BE2C (cell line): ENCODE measurements around the gene RALY.

Source experiments
- DNase-seq: peaks from one replicate; pipeline ENCODE4 v3.0.0-alpha.2; 2020
- H3K27me3 ChIP-seq: fragments of 250-450 bp; sonication (Bioruptor Pico); 2 replicates; pipeline ENCODE4 v1.5.1; 2020; ENCODE audit warnings: mild to moderate bottlenecking
- H3K36me3 ChIP-seq: fragments of 250-450 bp; sonication (Bioruptor Pico); 2 replicates; pipeline ENCODE4 v1.5.1; 2020; ENCODE audit warnings: mild to moderate bottlenecking
- H3K4me1 ChIP-seq: fragments of 250-450 bp; sonication (Bioruptor Pico); 2 replicates; pipeline ENCODE4 v1.5.1; 2020
- H3K4me3 ChIP-seq: 2 replicates; pipeline ENCODE4 v1.5.1; 2011; ENCODE audit warnings: low read depth, low read length
- H3K9me3 ChIP-seq: fragments of 250-450 bp; sonication (Bioruptor Pico); 2 replicates; pipeline ENCODE4 v1.5.1; 2020
- TF ChIP-seq, protein P1 (sequence below): IDR thresholded peaks from 2 replicates; pipeline ENCODE4 v1.5.1; 2012; ENCODE audit warnings: mild to moderate bottlenecking, low read depth, low read length

Gene RALY

GRCh38 chr20:33981964-33982363 is 11.7 kb upstream of the RALY start:
- H3K36me3 ChIP-seq, result no peaks in the 10 kb centered on the region
- TF ChIP-seq, protein P1, sequence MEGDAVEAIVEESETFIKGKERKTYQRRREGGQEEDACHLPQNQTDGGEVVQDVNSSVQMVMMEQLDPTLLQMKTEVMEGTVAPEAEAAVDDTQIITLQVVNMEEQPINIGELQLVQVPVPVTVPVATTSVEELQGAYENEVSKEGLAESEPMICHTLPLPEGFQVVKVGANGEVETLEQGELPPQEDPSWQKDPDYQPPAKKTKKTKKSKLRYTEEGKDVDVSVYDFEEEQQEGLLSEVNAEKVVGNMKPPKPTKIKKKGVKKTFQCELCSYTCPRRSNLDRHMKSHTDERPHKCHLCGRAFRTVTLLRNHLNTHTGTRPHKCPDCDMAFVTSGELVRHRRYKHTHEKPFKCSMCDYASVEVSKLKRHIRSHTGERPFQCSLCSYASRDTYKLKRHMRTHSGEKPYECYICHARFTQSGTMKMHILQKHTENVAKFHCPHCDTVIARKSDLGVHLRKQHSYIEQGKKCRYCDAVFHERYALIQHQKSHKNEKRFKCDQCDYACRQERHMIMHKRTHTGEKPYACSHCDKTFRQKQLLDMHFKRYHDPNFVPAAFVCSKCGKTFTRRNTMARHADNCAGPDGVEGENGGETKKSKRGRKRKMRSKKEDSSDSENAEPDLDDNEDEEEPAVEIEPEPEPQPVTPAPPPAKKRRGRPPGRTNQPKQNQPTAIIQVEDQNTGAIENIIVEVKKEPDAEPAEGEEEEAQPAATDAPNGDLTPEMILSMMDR, result no peak
- no peaks in the 10 kb centered on the region for H3K27me3 ChIP-seq
- H3K9me3 ChIP-seq, result no peaks in the 10 kb centered on the region
- H3K4me3 ChIP-seq, result no peak overlapping the region
- H3K4me1 ChIP-seq, result no peaks in the 10 kb centered on the region
- no peak for DNase-seq

- DNase-seq, result no peak
- Histone ChIP-seq H3K27me3 (no peaks in the 10 kb centered on the region), H3K9me3 (no peaks in the 10 kb centered on the region), H3K4me1 (no peaks in the 10 kb centered on the region), H3K4me3 (no peak overlapping the region), H3K36me3 (no peaks in the 10 kb centered on the region)
- TF ChIP-seq, protein P1, result no peak
Observed at GRCh38 chr20:33983371-33983770, 10.3 kb upstream of the RALY start.

DNA sequence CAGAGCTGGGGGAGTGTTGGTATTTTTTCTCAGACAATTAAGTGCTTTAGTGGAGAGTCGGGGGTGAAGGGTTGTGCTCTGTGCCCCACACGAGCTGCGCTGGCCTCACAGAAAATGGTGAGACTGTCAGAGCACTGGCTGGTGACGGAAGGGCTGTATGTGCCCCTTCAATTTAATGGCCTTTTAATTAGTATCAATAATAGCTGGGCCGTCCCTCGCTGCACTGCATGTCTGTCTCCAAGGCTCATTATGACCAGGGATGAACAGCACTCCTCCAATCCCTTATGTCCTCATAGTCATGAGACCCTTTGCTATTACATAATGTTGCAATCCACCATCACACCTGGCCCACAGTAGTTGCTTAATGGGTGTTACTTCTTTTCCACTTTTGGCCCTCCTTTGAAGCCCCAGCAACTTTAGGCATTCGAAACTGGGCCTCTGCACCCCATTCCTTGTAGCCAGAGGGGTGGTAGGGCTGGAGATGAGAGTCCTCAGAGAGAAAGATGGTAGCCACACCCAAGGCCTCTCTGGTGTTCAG is 9.5 kb upstream of the RALY start:
- Histone ChIP-seq H3K4me1 (no peaks in the 10 kb centered on the region), H3K27me3 (no peaks in the 10 kb centered on the region)
- TF ChIP-seq, protein P1, result no peak

GRCh38 chr20:33985280-33985679 is 8.4 kb upstream of the RALY start:
- no peaks in the 10 kb centered on the region for H3K4me1 ChIP-seq
- TF ChIP-seq, protein P1, result no peak
- H3K36me3 ChIP-seq, result no peaks in the 10 kb centered on the region
- no peaks in the 10 kb centered on the region for H3K9me3 ChIP-seq
- DNase-seq, result no peak
- no peaks in the 10 kb centered on the region for H3K27me3 ChIP-seq
- H3K4me3 ChIP-seq, result no peak overlapping the region

More for the DNA sequence above, 9.5 kb upstream of the RALY start:
- no peaks in the 10 kb centered on the region for H3K9me3 ChIP-seq
- no peak for DNase-seq
- no peak overlapping the region for H3K4me3 ChIP-seq
- H3K36me3 ChIP-seq, result no peaks in the 10 kb centered on the region

DNA sequence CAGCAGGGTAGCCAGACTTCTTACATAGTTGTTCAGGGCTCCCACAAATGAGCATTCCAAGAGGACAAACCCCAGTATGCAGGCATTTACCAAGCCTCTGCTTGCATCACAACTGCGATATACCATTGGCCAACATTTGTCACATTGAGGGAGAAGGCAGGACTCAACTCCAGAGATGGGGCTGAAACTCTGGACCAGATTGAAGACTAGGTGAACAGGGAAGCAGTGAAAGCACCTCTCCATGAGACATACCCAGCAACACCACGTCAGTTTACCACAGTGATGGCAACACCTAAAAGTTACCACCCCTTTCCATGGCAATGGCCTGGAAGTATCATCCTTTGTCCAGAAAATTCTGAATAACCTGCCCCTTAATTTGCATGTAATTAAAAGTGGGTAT is 7.9 kb upstream of the RALY start:
- Histone ChIP-seq H3K27me3 (no peaks in the 10 kb centered on the region), H3K4me3 (no peak overlapping the region)
- TF ChIP-seq, protein P1, result no peak

DNA sequence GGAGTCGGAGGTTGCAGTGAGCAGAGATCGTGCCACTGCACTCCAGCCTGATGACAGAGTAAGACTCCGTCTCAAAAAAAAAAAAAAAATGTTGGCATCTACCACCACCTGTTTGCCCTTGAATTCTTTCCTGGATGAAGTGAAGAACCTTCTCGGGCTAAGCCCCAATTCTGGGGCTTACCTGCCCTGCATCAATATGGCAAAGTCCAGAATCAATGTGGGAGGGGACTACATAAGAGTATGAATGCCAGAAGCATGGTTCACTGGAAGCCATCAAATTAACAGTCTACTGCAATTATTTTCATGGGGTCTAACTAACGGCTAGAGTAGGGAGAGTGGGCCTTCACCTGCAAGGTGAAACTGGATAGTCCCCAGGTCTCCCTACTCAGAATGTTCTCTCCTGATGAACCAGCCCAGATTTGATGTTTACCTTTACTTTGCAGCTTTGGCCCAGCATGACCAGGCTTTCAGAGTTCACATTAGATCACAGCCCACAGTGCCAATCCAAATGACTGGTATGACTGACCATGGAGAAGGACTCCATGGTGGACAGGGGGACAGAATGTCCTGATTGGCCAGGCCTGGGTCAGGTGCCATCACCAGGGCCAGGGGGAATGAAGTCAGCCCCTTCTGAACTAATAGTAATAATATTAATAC is 7.0 kb upstream of the RALY start:
- H3K4me1 ChIP-seq, result no peaks in the 10 kb centered on the region
- no peaks in the 10 kb centered on the region for H3K27me3 ChIP-seq
- TF ChIP-seq, protein P1, result no peak
- H3K9me3 ChIP-seq, result no peaks in the 10 kb centered on the region
- H3K4me3 ChIP-seq, result no peak overlapping the region
- no peaks in the 10 kb centered on the region for H3K36me3 ChIP-seq
- no peak for DNase-seq

More for the DNA sequence above, 7.9 kb upstream of the RALY start:
- DNase-seq, result no peak
- Histone ChIP-seq H3K9me3 (no peaks in the 10 kb centered on the region), H3K36me3 (no peaks in the 10 kb centered on the region), H3K4me1 (no peaks in the 10 kb centered on the region)
